Smooth muscle cell of the pulmonary artery (primary cell): Measurements from ENCODE around the gene SLC7A6. TPM values are rescaled to one million over a fixed set of nuclear protein-coding genes. Genes with fewer than 3 reads are reported as not detected.

Experiments used
- total RNA-seq: library from RNA; depleted of rRNA; stranded (reverse); fragments of >200 nt; gene quantifications from 2 replicates; pipeline ENCODE4 v1.2.3, GENCODE V29; 2014

Gene SLC7A6
- 14.7 and 24.1 TPM in 2 replicates for total RNA-seq

GRCh38 chr16:68264128-68265077 lies at the start of gene SLC7A6:
Gene SLC7A6, plus strand, starts transcription at chr16:68264526. Its CDS starts 10,201 bp downstream, at chr16:68274727.

GRCh38 chr16:68235887-68236136 lies 28.5 kb upstream of the SLC7A6 start, which contains the start of gene ESRP2:
Gene ESRP2, minus strand, starts transcription at chr16:68236127. Its CDS starts 82 bp downstream, at chr16:68236045.

GRCh38 chr16:68244903-68245853 lies 19.1 kb upstream of the SLC7A6 start, which contains the start of gene PLA2G15:
Gene PLA2G15, plus strand, starts transcription at chr16:68245373. Its CDS starts 54 bp downstream, at chr16:68245427.

GRCh38 chr16:68310774-68311511 lies 46.6 kb downstream of the SLC7A6 start, which contains the start of the genes PRMT7 and SLC7A6OS:
Gene PRMT7, plus strand, starts transcription at chr16:68311019. Its CDS starts 4,961 bp downstream, at chr16:68315980.
Gene SLC7A6OS, minus strand, starts transcription at chr16:68310946. Its CDS starts 20 bp downstream, at chr16:68310926.

Other genes starting within 250 kb of the SLC7A6 start
- not detected in 2 replicates for gene DPEP2NB, start 248.6 kb upstream of the SLC7A6 start, total RNA-seq
- gene DDX28, start 241.3 kb upstream of the SLC7A6 start, total RNA-seq, result 7.0 and 8.9 TPM in 2 replicates
- gene DUS2, start 241.2 kb upstream of the SLC7A6 start, total RNA-seq, result 15.8 and 18.9 TPM in 2 replicates
- 17.7 and 18.5 TPM in 2 replicates for gene NFATC3, start 179.2 kb upstream of the SLC7A6 start, total RNA-seq
- 0.07 TPM in 2 replicates for gene ESRP2, start 28.4 kb upstream of the SLC7A6 start, total RNA-seq
- gene PLA2G15, start 19.2 kb upstream of the SLC7A6 start, total RNA-seq, result 48.4 and 105 TPM in 2 replicates
- gene SLC7A6OS, start 46.4 kb downstream of the SLC7A6 start, total RNA-seq, result 13.0 and 14.7 TPM in 2 replicates
- 37.2 and 47.4 TPM in 2 replicates for gene PRMT7, start 46.5 kb downstream of the SLC7A6 start, total RNA-seq
- 0.07 and 0.10 TPM in 2 replicates for gene SMPD3, start 184.0 kb downstream of the SLC7A6 start, total RNA-seq